GM19023 (cell line): Measurements from ENCODE around the gene DYRK1A.

Experiments
- ATAC-seq: cut with Tn5 transposase; IDR thresholded peaks from one replicate; pipeline ENCODE4 v1.9.1; 2021; ENCODE audit warnings: mild to moderate bottlenecking, moderate library complexity; ENCODE audit not compliant: unreplicated experiment

Gene DYRK1A

GRCh38 chr21:37365517-37366481 lies 774 bp upstream of the DYRK1A start:
- peak; percentile 37 for ATAC-seq

- ATAC-seq, result peak; percentile 1
Measured at GRCh38 chr21:37367336-37367702, 746 bp downstream of the DYRK1A start.

- ATAC-seq, result no peak
Measured at GRCh38 chr21:37367703-37368540, 1.3 kb downstream of the DYRK1A start.

GRCh38 chr21:37368541-37369279 lies 2.1 kb downstream of the DYRK1A start:
- no peak for ATAC-seq

- no peak for ATAC-seq
Measured at GRCh38 chr21:37369307-37369854, 2.8 kb downstream of the DYRK1A start.

GRCh38 chr21:37370152-37371040 lies 3.8 kb downstream of the DYRK1A start:
- ATAC-seq, result no peak

- no peak for ATAC-seq
Measured at GRCh38 chr21:37371041-37371397, 4.4 kb downstream of the DYRK1A start.

GRCh38 chr21:37372127-37372731 lies 5.7 kb downstream of the DYRK1A start:
- no peak for ATAC-seq

- ATAC-seq, result no peak
Measured at GRCh38 chr21:37372951-37373350, 6.4 kb downstream of the DYRK1A start.

GRCh38 chr21:37373539-37373938 lies 7.0 kb downstream of the DYRK1A start:
- no peak for ATAC-seq

- ATAC-seq, result no peak
Measured at GRCh38 chr21:37374027-37374426, 7.5 kb downstream of the DYRK1A start.

GRCh38 chr21:37375866-37376574 lies 9.4 kb downstream of the DYRK1A start:
- no peak for ATAC-seq

- no peak for ATAC-seq
Measured at GRCh38 chr21:37378700-37379139, 12.1 kb downstream of the DYRK1A start.

GRCh38 chr21:37380349-37381323 lies 14.1 kb downstream of the DYRK1A start:
- no peak for ATAC-seq

- ATAC-seq, result no peak
Measured at GRCh38 chr21:37381883-37382585, 15.5 kb downstream of the DYRK1A start.

GRCh38 chr21:37383086-37383485 lies 16.5 kb downstream of the DYRK1A start:
- no peak for ATAC-seq

GRCh38 chr21:37383784-37384311 lies 17.3 kb downstream of the DYRK1A start:
- ATAC-seq, result no peak
